H9 (cell line): ENCODE measurements around the gene LPP. TPM values are rescaled to one million over a fixed set of nuclear protein-coding genes. Genes with fewer than 3 reads are reported as not detected.

Experiments used
- DNase-seq: peaks from one replicate; pipeline ENCODE4 v3.0.0-alpha.2; 2017
- H2AFZ ChIP-seq: one replicate; pipeline ENCODE4 v1.6.1; 2013; ENCODE audit warnings: mild to moderate bottlenecking, low read length, control low read depth, moderate library complexity
- H2AK5ac ChIP-seq: 2 replicates; pipeline ENCODE4 v1.6.1; 2013; ENCODE audit warnings: low read length, control low read depth, mixed read lengths; ENCODE audit not compliant: insufficient read length
- H2BK120ac ChIP-seq: one replicate; pipeline ENCODE4 v1.6.1; 2013; ENCODE audit warnings: low read depth, mild to moderate bottlenecking, low read length, control low read depth, inconsistent platforms; ENCODE audit not compliant: poor library complexity, severe bottlenecking
- H2BK12ac ChIP-seq: 2 replicates; pipeline ENCODE4 v1.6.1; 2013; ENCODE audit warnings: low read length, control low read depth, mixed read lengths, low read depth; ENCODE audit not compliant: insufficient read length
- H2BK15ac ChIP-seq: 2 replicates; pipeline ENCODE4 v1.6.1; 2013; ENCODE audit warnings: low read depth, low read length, control low read depth
- H2BK20ac ChIP-seq: one replicate; pipeline ENCODE4 v1.6.1; 2013; ENCODE audit warnings: low read depth, mild to moderate bottlenecking, low read length, control low read depth, inconsistent platforms; ENCODE audit not compliant: poor library complexity, severe bottlenecking
- H2BK5ac ChIP-seq: 2 replicates; pipeline ENCODE4 v1.6.1; 2013; ENCODE audit warnings: low read length, control low read depth, mixed read lengths; ENCODE audit not compliant: insufficient read length
- H3K14ac ChIP-seq: 2 replicates; pipeline ENCODE4 v1.6.1; 2013; ENCODE audit warnings: low read length, control low read depth; ENCODE audit not compliant: insufficient read depth
- H3K18ac ChIP-seq: 2 replicates; pipeline ENCODE4 v1.6.1; 2013; ENCODE audit warnings: low read depth, mild to moderate bottlenecking, mixed read lengths, low read length, control low read depth; ENCODE audit not compliant: insufficient read length
- H3K23ac ChIP-seq: 2 replicates; pipeline ENCODE4 v1.6.1; 2013; ENCODE audit warnings: low read length, control low read depth, mixed read lengths, low read depth; ENCODE audit not compliant: insufficient read length
- H3K23me2 ChIP-seq: 2 replicates; pipeline ENCODE4 v1.6.1; 2013; ENCODE audit warnings: low read depth, mild to moderate bottlenecking, mixed read lengths, low read length, control low read depth; ENCODE audit not compliant: insufficient read length, poor library complexity, severe bottlenecking
- H3K27ac ChIP-seq: 2 replicates; pipeline ENCODE4 v1.5.1; 2013; ENCODE audit warnings: low read length, control low read depth, mixed read lengths, low read depth; ENCODE audit not compliant: insufficient read length
- H3K27me3 ChIP-seq: 2 replicates; pipeline ENCODE4 v1.6.1; 2013; ENCODE audit warnings: low read length, control low read depth, inconsistent platforms; ENCODE audit not compliant: insufficient read depth
- H3K4ac ChIP-seq: 2 replicates; pipeline ENCODE4 v1.6.1; 2013; ENCODE audit warnings: low read depth, mild to moderate bottlenecking, control low read depth, inconsistent platforms, low read length, moderate library complexity
- H3K4me1 ChIP-seq: 2 replicates; pipeline ENCODE4 v1.6.1; 2013; ENCODE audit warnings: low read length, control low read depth, inconsistent platforms; ENCODE audit not compliant: insufficient read depth
- H3K4me2 ChIP-seq: 2 replicates; pipeline ENCODE4 v1.6.1; 2013; ENCODE audit warnings: low read length, control low read depth, mixed read lengths; ENCODE audit not compliant: insufficient read length, insufficient read depth
- H3K56ac ChIP-seq: 2 replicates; pipeline ENCODE4 v1.6.1; 2013; ENCODE audit warnings: low read depth, mild to moderate bottlenecking, mixed read lengths, low read length, control low read depth; ENCODE audit not compliant: insufficient read length
- H3K79me1 ChIP-seq: 2 replicates; pipeline ENCODE4 v1.6.1; 2013; ENCODE audit warnings: low read depth, mild to moderate bottlenecking, moderate library complexity, low read length, control low read depth, inconsistent platforms; ENCODE audit not compliant: insufficient read depth, poor library complexity, severe bottlenecking
- H3K79me2 ChIP-seq: 2 replicates; pipeline ENCODE4 v1.6.1; 2013; ENCODE audit warnings: low read length, control low read depth, inconsistent platforms; ENCODE audit not compliant: insufficient read depth
- H3K9ac ChIP-seq: 2 replicates; pipeline ENCODE4 v1.6.1; 2013; ENCODE audit warnings: low read length, control low read depth, mixed read lengths; ENCODE audit not compliant: insufficient read length; ENCODE audit errors: extremely low read depth
- H3K9me3 ChIP-seq: one replicate; pipeline ENCODE4 v1.6.1; 2013; ENCODE audit warnings: low read depth, low read length, inconsistent platforms; ENCODE audit not compliant: control insufficient read depth
- H3T11ph ChIP-seq: one replicate; pipeline ENCODE4 v1.6.1; 2013; ENCODE audit warnings: mild to moderate bottlenecking, low read length, control low read depth, inconsistent platforms
- H4K20me1 ChIP-seq: one replicate; pipeline ENCODE4 v1.6.1; 2013; ENCODE audit not compliant: control insufficient read depth, insufficient read length, insufficient read depth
- H4K5ac ChIP-seq: 2 replicates; pipeline ENCODE4 v1.6.1; 2013; ENCODE audit warnings: low read depth, mild to moderate bottlenecking, mixed read lengths, low read length, control low read depth; ENCODE audit not compliant: insufficient read length
- H4K8ac ChIP-seq: replicated peaks from 2 replicates; pipeline ENCODE4 v1.6.1; 2013; ENCODE audit warnings: low read length, control low read depth, mixed read lengths, low read depth; ENCODE audit not compliant: insufficient read length
- H4K91ac ChIP-seq: 2 replicates; pipeline ENCODE4 v1.6.1; 2013; ENCODE audit warnings: low read depth, mild to moderate bottlenecking, moderate library complexity, mixed read lengths, low read length, control low read depth; ENCODE audit not compliant: insufficient read length
- H3K27ac Mint-ChIP-seq, 3 experiments: 2 replicates in 2 of 3; 3 replicates in 1 of 3; pipeline ENCODE4 v1.8.0; 2020 to 2021; ENCODE audit warnings: mixed read lengths in 3 of 3, mild to moderate bottlenecking in 1 of 3, moderate library complexity in 1 of 3
- H3K27me3 Mint-ChIP-seq: 2 replicates; pipeline ENCODE4 v1.8.0; 2021; ENCODE audit warnings: low read depth, mild to moderate bottlenecking, moderate library complexity, mixed read lengths
- H3K36me3 Mint-ChIP-seq, 3 experiments: 2 replicates in 2 of 3; 3 replicates in 1 of 3; pipeline ENCODE4 v1.8.0; 2020 to 2021; ENCODE audit warnings: low read depth in 3 of 3, mixed read lengths in 3 of 3; ENCODE audit not compliant: insufficient read depth in 1 of 3
- H3K4me1 Mint-ChIP-seq, 2 experiments: 2 replicates each; pipeline ENCODE4 v1.8.0; 2020; ENCODE audit warnings: mixed read lengths in 2 of 2
- H3K4me3 Mint-ChIP-seq, 2 experiments: 2 replicates in 1 of 2; 3 replicates in 1 of 2; pipeline ENCODE4 v1.8.0; 2020 to 2021; ENCODE audit warnings: mild to moderate bottlenecking in 2 of 2, mixed read lengths in 2 of 2, moderate library complexity in 1 of 2
- H3K9me3 Mint-ChIP-seq, 2 experiments: 2 replicates in 1 of 2; 3 replicates in 1 of 2; pipeline ENCODE4 v1.8.0; 2020; ENCODE audit warnings: mild to moderate bottlenecking in 2 of 2, mixed read lengths in 2 of 2, moderate library complexity in 1 of 2
- WGBS: extraction: QIAGEN DNeasy Blood & Tissue Kit; methylation state at CpG from one replicate; pipeline ENCODE4 v1.1.7; 2013; ENCODE audit warnings: missing lambda C conversion rate, low lambda C conversion rate, mixed read lengths; ENCODE audit not compliant: insufficient read length; ENCODE audit errors: extremely low coverage; 5-methylcytosine and 5-hydroxymethylcytosine counted together
- total RNA-seq: library from RNA; stranded (reverse); gene quantifications from 2 replicates; pipeline ENCODE4 v1.2.1, GENCODE V29; 2021
- TF ChIP-seq, protein P1 (sequence below): fragments of 200-600 bp; sonication (generic); conservative IDR thresholded peaks from 3 replicates; pipeline ENCODE4 v1.8.0; 2021; ENCODE audit warnings: antibody characterized with exemption, mild to moderate bottlenecking

The LPP gene
- total RNA-seq, 1 experiment from 2014 or later = 64.6 TPM

DNA sequence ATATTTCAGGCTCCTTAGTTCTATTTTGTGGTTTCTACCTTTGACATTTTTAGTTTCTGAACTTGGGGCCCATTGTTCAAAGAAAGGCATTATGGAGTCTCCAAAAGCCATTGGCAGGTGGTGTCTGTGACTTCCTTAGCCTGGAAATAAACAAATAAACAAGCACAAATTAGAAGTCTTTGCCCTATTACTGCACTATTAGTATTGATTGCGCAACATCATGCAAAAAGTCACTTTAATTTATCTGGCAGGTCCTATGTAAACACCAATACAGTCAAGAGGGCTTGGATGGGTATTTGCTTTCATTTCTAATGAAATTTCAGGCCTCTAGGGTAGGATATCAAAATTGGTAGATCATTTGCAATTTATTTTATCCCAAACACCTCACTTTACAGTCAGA, 85.6 kb downstream of the LPP start:
- Histone ChIP-seq H3K9me3 (no peaks in the 10 kb centered on the region), H3T11ph (no peak overlapping the region), H4K20me1 (no peaks in the 10 kb centered on the region), H3K79me1 (no peaks in the 10 kb centered on the region), H2BK120ac (no peak overlapping the region), H4K91ac (no peak overlapping the region), H3K4ac (no peak overlapping the region), H2BK20ac (no peak overlapping the region), H2BK5ac (no peak overlapping the region), H3K4me1 (no peaks in the 10 kb centered on the region; the same call in 1 of the 2 replicates), H3K23ac (no peak overlapping the region), H3K4me2 (no peak overlapping the region), H2BK12ac (no peak overlapping the region), H3K27me3 (no peaks in the 10 kb centered on the region), H3K23me2 (no peaks in the 10 kb centered on the region), H2AK5ac (no peak overlapping the region), H3K18ac (no peak overlapping the region), H2BK15ac (no peak overlapping the region), H3K9ac (no peak overlapping the region), H3K27ac (no peak overlapping the region), H3K14ac (no peak overlapping the region), H4K5ac (no peak overlapping the region), H4K8ac (no peak overlapping the region), H3K79me2 (peaks cover 2% of the 10 kb centered on the region; the same call in 1 of the 2 replicates), H2AFZ (no peak overlapping the region), H3K56ac (no peak overlapping the region)
- Mint-ChIP-seq H3K9me3 (no peaks in the 10 kb centered on the region), H3K4me1 (peaks cover 16% of the 10 kb centered on the region in 2 experiments), H3K27me3 (no peaks in the 10 kb centered on the region), H3K27ac (no peak overlapping the region), H3K36me3 (no peaks in the 10 kb centered on the region; a peak in 1 of 7 replicates), H3K4me3 (no peak overlapping the region)
- no peak for DNase-seq
- TF ChIP-seq, protein P1, sequence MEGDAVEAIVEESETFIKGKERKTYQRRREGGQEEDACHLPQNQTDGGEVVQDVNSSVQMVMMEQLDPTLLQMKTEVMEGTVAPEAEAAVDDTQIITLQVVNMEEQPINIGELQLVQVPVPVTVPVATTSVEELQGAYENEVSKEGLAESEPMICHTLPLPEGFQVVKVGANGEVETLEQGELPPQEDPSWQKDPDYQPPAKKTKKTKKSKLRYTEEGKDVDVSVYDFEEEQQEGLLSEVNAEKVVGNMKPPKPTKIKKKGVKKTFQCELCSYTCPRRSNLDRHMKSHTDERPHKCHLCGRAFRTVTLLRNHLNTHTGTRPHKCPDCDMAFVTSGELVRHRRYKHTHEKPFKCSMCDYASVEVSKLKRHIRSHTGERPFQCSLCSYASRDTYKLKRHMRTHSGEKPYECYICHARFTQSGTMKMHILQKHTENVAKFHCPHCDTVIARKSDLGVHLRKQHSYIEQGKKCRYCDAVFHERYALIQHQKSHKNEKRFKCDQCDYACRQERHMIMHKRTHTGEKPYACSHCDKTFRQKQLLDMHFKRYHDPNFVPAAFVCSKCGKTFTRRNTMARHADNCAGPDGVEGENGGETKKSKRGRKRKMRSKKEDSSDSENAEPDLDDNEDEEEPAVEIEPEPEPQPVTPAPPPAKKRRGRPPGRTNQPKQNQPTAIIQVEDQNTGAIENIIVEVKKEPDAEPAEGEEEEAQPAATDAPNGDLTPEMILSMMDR = no peak
- no CpG with 5 or more reads among the region's 1 CpG for WGBS
